HG02763 (cell line): ENCODE data around the gene SPATA3.
"Not testable (repeated sequence)": the region's sequence is repeated elsewhere in the genome, so short reads cannot be mapped to it uniquely, and the experiment has no call there.

Experiments
- ATAC-seq: cut with Tn5 transposase; IDR thresholded peaks from one replicate; pipeline ENCODE4 v1.9.1; 2021; ENCODE audit warnings: mild to moderate bottlenecking, moderate library complexity; ENCODE audit not compliant: unreplicated experiment

SPATA3 gene

GRCh38 chr2:230991598-230991997 lies 4.3 kb upstream of the SPATA3 start:
- no peak for ATAC-seq

GRCh38 chr2:230996661-230997060 lies 740 bp downstream of the SPATA3 start:
- ATAC-seq: no peak

- no peak for ATAC-seq
Observed at GRCh38 chr2:230998882-230999281, 3.0 kb downstream of the SPATA3 start.

GRCh38 chr2:230999477-230999876 lies 3.6 kb downstream of the SPATA3 start:
- ATAC-seq: no peak

GRCh38 chr2:231000211-231000904 lies 4.4 kb downstream of the SPATA3 start:
- no peak for ATAC-seq

GRCh38 chr2:231001036-231001435 lies 5.1 kb downstream of the SPATA3 start:
- no peak for ATAC-seq

GRCh38 chr2:231001921-231002320 lies 6.0 kb downstream of the SPATA3 start:
- no peak for ATAC-seq

- ATAC-seq: no peak
Observed at GRCh38 chr2:231002641-231003040, 6.7 kb downstream of the SPATA3 start.

- ATAC-seq: no peak
Observed at GRCh38 chr2:231003186-231003585, 7.3 kb downstream of the SPATA3 start.

GRCh38 chr2:231004930-231005329 lies 9.0 kb downstream of the SPATA3 start:
- not testable (repeated sequence) for ATAC-seq

- ATAC-seq: no peak
Observed at GRCh38 chr2:231007286-231008098, 11.6 kb downstream of the SPATA3 start.

- no peak for ATAC-seq
Observed at GRCh38 chr2:231008131-231008530, 12.2 kb downstream of the SPATA3 start.

GRCh38 chr2:231009236-231009919 lies 13.5 kb downstream of the SPATA3 start:
- ATAC-seq: no peak

GRCh38 chr2:231010201-231010730 lies 14.3 kb downstream of the SPATA3 start:
- no peak for ATAC-seq

- ATAC-seq: no peak
Observed at GRCh38 chr2:231011526-231011925, 15.6 kb downstream of the SPATA3 start.

- ATAC-seq: no peak
Observed at GRCh38 chr2:231012463-231012862, 16.5 kb downstream of the SPATA3 start.

GRCh38 chr2:231013820-231014219 lies 17.9 kb downstream of the SPATA3 start:
- ATAC-seq: no peak

GRCh38 chr2:231015478-231015877 lies 19.6 kb downstream of the SPATA3 start:
- ATAC-seq: no peak

- ATAC-seq: no peak
Observed at GRCh38 chr2:231015926-231016325, 20.0 kb downstream of the SPATA3 start.

GRCh38 chr2:231016566-231017230 lies 20.8 kb downstream of the SPATA3 start:
- ATAC-seq: no peak

GRCh38 chr2:231017231-231017598 lies 21.3 kb downstream of the SPATA3 start:
- no peak for ATAC-seq
